HEK293 (cell line): ENCODE measurements around the gene EIF4G3.
"Not testable (repeated sequence)": the region's sequence is repeated elsewhere in the genome, so short reads cannot be mapped to it uniquely, and the experiment has no call there.

Source experiments
- CTCF ChIA-PET: fragments of 350-600 bp; formaldehyde crosslinking; extraction: SDS; loops from one replicate; lab custom pipeline; 2021; ENCODE audit warnings: antibody characterized with exemption; lab: Yijun Ruan, JAX
- POLR2A ChIA-PET: fragments of 300-600 bp; formaldehyde crosslinking; extraction: SDS; loops from one replicate; lab custom pipeline; 2020; ENCODE audit warnings: antibody characterized with exemption, inconsistent platforms; lab: Yijun Ruan, JAX
- H3K27ac ChIP-seq: fragments of 200-500 bp; sonication (Bioruptor generic); 2 replicates; pipeline ENCODE4 v1.5.1; 2014; ENCODE audit warnings: low read depth, low read length, control low read depth, inconsistent platforms; ENCODE audit errors: extremely low read depth
- H3K36me3 ChIP-seq, 2 experiments: fragments of 200-500 bp in 1 of 2; sonication (Bioruptor generic) in 1 of 2; 1 replicate in 1 of 2; 2 replicates in 1 of 2; pipeline ENCODE4 v1.5.1; 2014 to 2017; ENCODE audit warnings: inconsistent platforms in 2 of 2, low read length in 2 of 2; ENCODE audit not compliant: control insufficient read depth in 2 of 2, insufficient read depth in 1 of 2
- H3K4me1 ChIP-seq: fragments of 200-500 bp; sonication (Bioruptor generic); 2 replicates; pipeline ENCODE4 v1.5.1; 2014; ENCODE audit warnings: mild to moderate bottlenecking, low read length, inconsistent platforms; ENCODE audit not compliant: control insufficient read depth, insufficient read depth
- H3K4me3 ChIP-seq: 2 replicates; pipeline ENCODE4 v1.5.1; 2011; ENCODE audit warnings: low read depth, mild to moderate bottlenecking, control low read depth, low read length, moderate library complexity
- H3K9me3 ChIP-seq: fragments of 200-500 bp; sonication (Bioruptor generic); 2 replicates; pipeline ENCODE4 v1.5.1; 2014; ENCODE audit warnings: low read depth, low read length, inconsistent platforms; ENCODE audit not compliant: control insufficient read depth, insufficient read depth
- BCL11B ChIP-seq: fragments of 450-650 bp; formaldehyde crosslinking; IDR thresholded peaks from 2 replicates; pipeline ENCODE4 v1.5.1; 2016; ENCODE audit warnings: low read depth, missing biosample characterization, missing genetic modification characterization
- CTCF ChIP-seq: fragments of 450-650 bp; formaldehyde crosslinking; IDR thresholded peaks from 2 replicates; pipeline ENCODE4 v1.5.1; 2016; ENCODE audit warnings: missing biosample characterization, missing genetic modification characterization
- FEZF1 ChIP-seq: fragments of 450-650 bp; formaldehyde crosslinking; IDR thresholded peaks from 2 replicates; pipeline ENCODE4 v1.5.1; 2016; ENCODE audit warnings: missing biosample characterization, missing genetic modification characterization
- GLIS2 ChIP-seq: fragments of 450-650 bp; formaldehyde crosslinking; IDR thresholded peaks from 2 replicates; pipeline ENCODE4 v1.5.1; 2016; ENCODE audit warnings: missing biosample characterization, missing genetic modification characterization
- HOXC10 ChIP-seq: sonication (generic); formaldehyde crosslinking; IDR thresholded peaks from 2 replicates; pipeline ENCODE4 v1.8.1; 2023; ENCODE audit warnings: mild to moderate bottlenecking, missing genetic modification reagents
- HOXD13 ChIP-seq: sonication (generic); formaldehyde crosslinking; IDR thresholded peaks from 2 replicates; pipeline ENCODE4 v1.8.0; 2022; ENCODE audit warnings: missing genetic modification reagents, borderline replicate concordance
- KLF8 ChIP-seq: fragments of 450-650 bp; formaldehyde crosslinking; IDR thresholded peaks from 2 replicates; pipeline ENCODE4 v1.5.1; 2016; ENCODE audit warnings: missing biosample characterization, missing genetic modification characterization
- OSR2 ChIP-seq: fragments of 450-650 bp; formaldehyde crosslinking; IDR thresholded peaks from 2 replicates; pipeline ENCODE4 v1.5.1; 2016; ENCODE audit warnings: missing biosample characterization, missing genetic modification characterization
- TCF7L2 ChIP-seq: IDR thresholded peaks from 2 replicates; pipeline ENCODE4 v1.6.1; 2011; ENCODE audit warnings: low read depth, mild to moderate bottlenecking, inconsistent platforms, low read length, moderate library complexity, borderline replicate concordance
- ZBTB17 ChIP-seq: fragments of 450-650 bp; formaldehyde crosslinking; IDR thresholded peaks from 2 replicates; pipeline ENCODE4 v1.5.1; 2016; ENCODE audit warnings: missing biosample characterization, missing genetic modification characterization
- ZBTB48 ChIP-seq: fragments of 450-650 bp; formaldehyde crosslinking; IDR thresholded peaks from 2 replicates; pipeline ENCODE4 v1.5.1; 2016; ENCODE audit warnings: missing biosample characterization, missing genetic modification characterization
- ZBTB49 ChIP-seq: fragments of 450-650 bp; formaldehyde crosslinking; IDR thresholded peaks from 2 replicates; pipeline ENCODE4 v1.5.1; 2016; ENCODE audit warnings: missing biosample characterization, missing genetic modification characterization, low read depth
- ZFP41 ChIP-seq: fragments of 450-650 bp; formaldehyde crosslinking; IDR thresholded peaks from 2 replicates; pipeline ENCODE4 v1.5.1; 2016; ENCODE audit warnings: missing biosample characterization, missing genetic modification characterization, borderline replicate concordance
- ZFP69B ChIP-seq: fragments of 450-650 bp; formaldehyde crosslinking; IDR thresholded peaks from 2 replicates; pipeline ENCODE4 v1.5.1; 2016; ENCODE audit warnings: missing biosample characterization, missing genetic modification characterization
- ZNF112 ChIP-seq: fragments of 450-650 bp; formaldehyde crosslinking; IDR thresholded peaks from 2 replicates; pipeline ENCODE4 v1.5.0; 2017; ENCODE audit warnings: missing biosample characterization, missing genetic modification characterization
- ZNF239 ChIP-seq: fragments of 450-650 bp; formaldehyde crosslinking; IDR thresholded peaks from 2 replicates; pipeline ENCODE4 v1.5.1; 2016; ENCODE audit warnings: missing biosample characterization, missing genetic modification characterization
- ZNF24 ChIP-seq: fragments of 450-650 bp; formaldehyde crosslinking; IDR thresholded peaks from 2 replicates; pipeline ENCODE4 v1.5.1; 2016; ENCODE audit warnings: missing biosample characterization, missing genetic modification characterization
- ZNF354C ChIP-seq: fragments of 450-650 bp; formaldehyde crosslinking; IDR thresholded peaks from 2 replicates; pipeline ENCODE4 v1.5.1; 2016; ENCODE audit warnings: missing biosample characterization, missing genetic modification characterization, low read depth, borderline replicate concordance
- ZNF366 ChIP-seq: fragments of 450-650 bp; formaldehyde crosslinking; conservative IDR thresholded peaks from 2 replicates; pipeline ENCODE4 v1.5.1; 2016; ENCODE audit warnings: missing biosample characterization, missing genetic modification characterization
- ZNF416 ChIP-seq: fragments of 450-650 bp; formaldehyde crosslinking; IDR thresholded peaks from 2 replicates; pipeline ENCODE4 v1.5.1; 2016; ENCODE audit warnings: missing biosample characterization, missing genetic modification characterization
- ZNF426 ChIP-seq: fragments of 450-650 bp; formaldehyde crosslinking; IDR thresholded peaks from 2 replicates; pipeline ENCODE4 v1.5.1; 2017; ENCODE audit warnings: missing biosample characterization, missing genetic modification characterization, mild to moderate bottlenecking, inconsistent platforms, moderate library complexity
- ZNF510 ChIP-seq: fragments of 450-650 bp; formaldehyde crosslinking; IDR thresholded peaks from 2 replicates; pipeline ENCODE4 v1.5.1; 2018; ENCODE audit warnings: mild to moderate bottlenecking, missing genetic modification characterization, missing biosample characterization; ENCODE audit not compliant: insufficient replicate concordance
- ZNF558 ChIP-seq: fragments of 450-650 bp; formaldehyde crosslinking; IDR thresholded peaks from 2 replicates; pipeline ENCODE4 v1.5.1; 2016; ENCODE audit warnings: missing biosample characterization, missing genetic modification characterization
- ZNF560 ChIP-seq: fragments of 450-650 bp; formaldehyde crosslinking; IDR thresholded peaks from 2 replicates; pipeline ENCODE4 v1.5.1; 2017; ENCODE audit warnings: missing biosample characterization, missing genetic modification characterization, borderline replicate concordance
- ZNF654 ChIP-seq: fragments of 450-650 bp; formaldehyde crosslinking; IDR thresholded peaks from 2 replicates; pipeline ENCODE4 v1.5.1; 2016; ENCODE audit warnings: low read depth, missing biosample characterization, missing genetic modification characterization
- ZNF664 ChIP-seq: fragments of 450-650 bp; formaldehyde crosslinking; IDR thresholded peaks from 2 replicates; pipeline ENCODE4 v1.5.1; 2016; ENCODE audit warnings: missing biosample characterization, missing genetic modification characterization
- ZNF701 ChIP-seq: fragments of 450-650 bp; formaldehyde crosslinking; IDR thresholded peaks from 2 replicates; pipeline ENCODE4 v1.5.1; 2016; ENCODE audit warnings: missing biosample characterization, missing genetic modification characterization
- ZNF707 ChIP-seq: fragments of 450-650 bp; formaldehyde crosslinking; IDR thresholded peaks from 2 replicates; pipeline ENCODE4 v1.5.1; 2016; ENCODE audit warnings: missing biosample characterization, missing genetic modification characterization
- ZNF747 ChIP-seq: fragments of 450-650 bp; formaldehyde crosslinking; IDR thresholded peaks from 2 replicates; pipeline ENCODE4 v1.5.1; 2016; ENCODE audit warnings: missing biosample characterization, missing genetic modification characterization
- TF ChIP-seq, protein P1 (sequence below): fragments of 450-650 bp; formaldehyde crosslinking; conservative IDR thresholded peaks from 2 replicates; pipeline ENCODE4 v1.5.1; 2016; ENCODE audit warnings: low read depth, missing biosample characterization, missing genetic modification characterization

The EIF4G3 gene

GRCh38 chr1:20854529-20854928, 322.2 kb downstream of the EIF4G3 start (continued):
- TF ChIP-seq CTCF (tag by site-specific recombination) (no peak), ZFP41 (tag by site-specific recombination) (no peak), FEZF1 (tag by site-specific recombination) (no peak), ZNF560 (tag by site-specific recombination) (0 out of 2 replicates have a peak, but pooled peaks have one; percentile 35), ZNF654 (tag by site-specific recombination) (no peak), ZBTB48 (tag by site-specific recombination) (no peak), BCL11B (tag by site-specific recombination) (no peak), ZBTB49 (tag by site-specific recombination) (no peak), GLIS2 (tag by site-specific recombination) (no peak), TCF7L2 (no peak), ZNF558 (tag by site-specific recombination) (peak; percentile 66; the same call in 1 of the 2 replicates), ZFP69B (tag by site-specific recombination) (no peak), OSR2 (tag by site-specific recombination) (no peak), KLF8 (tag by site-specific recombination) (no peak), ZNF426 (tag by site-specific recombination) (peak; percentile 66), ZNF366 (tag by site-specific recombination) (no peak), HOXC10 (CRISPR knock-in tag) (no peak), ZNF747 (tag by site-specific recombination) (no peak), ZNF707 (no peak), ZNF24 (no peak), ZNF510 (tag by site-specific recombination) (peak; percentile 45), ZNF701 (tag by site-specific recombination) (no peak), ZNF112 (no peak), ZNF239 (tag by site-specific recombination) (no peak), ZNF664 (peak; percentile 45; the same call in 1 of the 2 replicates), ZNF354C (peak; percentile 56; the same call in 1 of the 2 replicates), ZBTB17 (no peak), HOXD13 (CRISPR knock-in tag) (no peak), ZNF416 (tag by site-specific recombination) (no peak)
- TF ChIP-seq, protein P1, sequence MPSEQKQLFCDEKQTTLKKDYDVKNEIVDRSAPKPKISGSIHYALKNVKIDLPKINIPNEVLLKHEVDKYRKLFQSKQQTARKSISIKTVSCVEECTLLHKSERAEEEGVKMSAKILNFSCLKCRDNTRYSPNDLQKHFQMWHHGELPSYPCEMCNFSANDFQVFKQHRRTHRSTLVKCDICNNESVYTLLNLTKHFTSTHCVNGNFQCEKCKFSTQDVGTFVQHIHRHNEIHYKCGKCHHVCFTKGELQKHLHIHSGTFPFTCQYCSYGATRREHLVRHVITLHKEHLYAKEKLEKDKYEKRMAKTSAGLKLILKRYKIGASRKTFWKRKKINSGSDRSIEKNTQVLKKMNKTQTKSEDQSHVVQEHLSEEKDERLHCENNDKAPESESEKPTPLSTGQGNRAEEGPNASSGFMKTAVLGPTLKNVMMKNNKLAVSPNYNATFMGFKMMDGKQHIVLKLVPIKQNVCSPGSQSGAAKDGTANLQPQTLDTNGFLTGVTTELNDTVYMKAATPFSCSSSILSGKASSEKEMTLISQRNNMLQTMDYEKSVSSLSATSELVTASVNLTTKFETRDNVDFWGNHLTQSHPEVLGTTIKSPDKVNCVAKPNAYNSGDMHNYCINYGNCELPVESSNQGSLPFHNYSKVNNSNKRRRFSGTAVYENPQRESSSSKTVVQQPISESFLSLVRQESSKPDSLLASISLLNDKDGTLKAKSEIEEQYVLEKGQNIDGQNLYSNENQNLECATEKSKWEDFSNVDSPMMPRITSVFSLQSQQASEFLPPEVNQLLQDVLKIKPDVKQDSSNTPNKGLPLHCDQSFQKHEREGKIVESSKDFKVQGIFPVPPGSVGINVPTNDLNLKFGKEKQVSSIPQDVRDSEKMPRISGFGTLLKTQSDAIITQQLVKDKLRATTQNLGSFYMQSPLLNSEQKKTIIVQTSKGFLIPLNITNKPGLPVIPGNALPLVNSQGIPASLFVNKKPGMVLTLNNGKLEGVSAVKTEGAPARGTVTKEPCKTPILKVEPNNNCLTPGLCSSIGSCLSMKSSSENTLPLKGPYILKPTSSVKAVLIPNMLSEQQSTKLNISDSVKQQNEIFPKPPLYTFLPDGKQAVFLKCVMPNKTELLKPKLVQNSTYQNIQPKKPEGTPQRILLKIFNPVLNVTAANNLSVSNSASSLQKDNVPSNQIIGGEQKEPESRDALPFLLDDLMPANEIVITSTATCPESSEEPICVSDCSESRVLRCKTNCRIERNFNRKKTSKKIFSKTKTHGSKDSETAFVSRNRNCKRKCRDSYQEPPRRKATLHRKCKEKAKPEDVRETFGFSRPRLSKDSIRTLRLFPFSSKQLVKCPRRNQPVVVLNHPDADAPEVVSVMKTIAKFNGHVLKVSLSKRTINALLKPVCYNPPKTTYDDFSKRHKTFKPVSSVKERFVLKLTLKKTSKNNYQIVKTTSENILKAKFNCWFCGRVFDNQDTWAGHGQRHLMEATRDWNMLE (tag by site-specific recombination): peak; percentile 80

- H3K36me3 ChIP-seq: peaks cover 50 to 96% of the 10 kb centered on the region in 2 experiments
- H3K9me3 ChIP-seq, POLR2A ChIA-PET, H3K4me3 ChIP-seq, CTCF ChIA-PET, H3K27ac ChIP-seq, H3K4me1 ChIP-seq: not testable (repeated sequence)
These were observed 324.9 kb downstream of the EIF4G3 start for GRCh38 chr1:20851791-20852190.
